SU-DHL-6 (cell line): ENCODE measurements around the gene ADRA2B.

Source experiments
- CTCF ChIP-seq: fragments of 200-600 bp; sonication (generic); IDR thresholded peaks from one replicate; pipeline ENCODE4 v1.5.1; 2017; ENCODE audit warnings: antibody characterized with exemption, mild to moderate bottlenecking, low read length, moderate library complexity; ENCODE audit not compliant: insufficient read depth, poor library complexity, severe bottlenecking
- EZH2phosphoT487 ChIP-seq: fragments of 200-600 bp; sonication (generic), shearing (Covaris generic); conservative IDR thresholded peaks from 2 replicates; pipeline ENCODE4 v1.6.1; 2018; ENCODE audit warnings: mild to moderate bottlenecking, antibody characterized with exemption, low read length, moderate library complexity, mixed read lengths

- TF ChIP-seq CTCF = no peak
- TF ChIP-seq EZH2phosphoT487 = no peak
Measured at GRCh38 chr2:96115631-96116423, 544 bp downstream of the ADRA2B start.
